Lower lobe of right lung (tissue), 2 donors: ENCODE results near the gene TMEM125. TPM values are rescaled to one million over a fixed set of nuclear protein-coding genes. Genes with fewer than 3 reads are reported as not detected.
A peak's percentile ranks its signal among the peaks of the same experiment; 100 is the strongest.

ENCODE experiments used
- ATAC-seq, 2 donors: fragments of 200-7000 bp; cut with Tn5 transposase; one replicate each; pipeline ENCODE4 v1.9.1; 2020 to 2022; ENCODE audit warnings: mild to moderate bottlenecking in 2 of 2, moderate library complexity in 2 of 2
- DNase-seq: peaks from one replicate; pipeline ENCODE4 v3.0.0-alpha.2; 2020
- H3K27ac ChIP-seq: fragments of 200-600 bp; one replicate; pipeline ENCODE4 v1.8.0; 2022
- H3K27me3 ChIP-seq: fragments of 200-600 bp; one replicate; pipeline ENCODE4 v1.8.0; 2022; ENCODE audit warnings: low read depth
- H3K36me3 ChIP-seq: fragments of 200-600 bp; one replicate; pipeline ENCODE4 v1.8.0; 2022; ENCODE audit warnings: mild to moderate bottlenecking
- H3K4me1 ChIP-seq: fragments of 200-600 bp; one replicate; pipeline ENCODE4 v1.8.0; 2022
- H3K4me3 ChIP-seq: fragments of 200-600 bp; one replicate; pipeline ENCODE4 v1.8.0; 2022; ENCODE audit warnings: mild to moderate bottlenecking
- H3K9me3 ChIP-seq: fragments of 200-600 bp; one replicate; pipeline ENCODE4 v1.8.0; 2022
- CTCF ChIP-seq: fragments of 200-600 bp; IDR thresholded peaks from one replicate; pipeline ENCODE4 v1.8.0; 2022; ENCODE audit warnings: antibody characterized with exemption, mild to moderate bottlenecking
- intact Hi-C: fragments of 100-400 bp; cut with DNase I; formaldehyde crosslinking; loops from one replicate; pipeline ENCODE4 v1.11.0; 2022
- total RNA-seq: library from RNA; stranded (reverse); fragmentation: NEBNext Ultra II Directional; extraction: Animal tissue kit (Norgen Biotek cat#: 25700); gene quantifications from one replicate; pipeline ENCODE4 v1.2.1, GENCODE V29; 2021
- donor health status: DM: no; HTN: yes; CAD: no; lungs with severe emphysema.

TMEM125 gene
- total RNA-seq, 1 donor from 2014 or later, result 197 TPM

- peaks cover 16% of the 10 kb centered on the region for H3K4me1 ChIP-seq
- no peak for ATAC-seq
- H3K27me3 ChIP-seq, result no peaks in the 10 kb centered on the region
- no peaks in the 10 kb centered on the region for H3K36me3 ChIP-seq
- no peak overlapping the region for H3K4me3 ChIP-seq
- TF ChIP-seq CTCF, result no peak
- H3K27ac ChIP-seq, result no peak overlapping the region
- no peak for DNase-seq
- no peaks in the 10 kb centered on the region for H3K9me3 ChIP-seq
- intact Hi-C loops, result loop anchor here (10.0 kb wide), 1 partner anchor 116 kb away; the partner anchor contains the start of gene CDC20
Measured at GRCh38 chr1:43238991-43239469, 30.8 kb upstream of the TMEM125 start.

- Histone ChIP-seq H3K4me1 (peaks cover 16% of the 10 kb centered on the region), H3K36me3 (no peaks in the 10 kb centered on the region), H3K27ac (no peak overlapping the region), H3K27me3 (no peaks in the 10 kb centered on the region), H3K4me3 (no peak overlapping the region), H3K9me3 (no peaks in the 10 kb centered on the region)
- no peak for TF ChIP-seq CTCF
- intact Hi-C loops, result loop anchor here (10.0 kb wide), 1 partner anchor 115 kb away; the partner anchor contains the start of gene CDC20
- ATAC-seq, result no peak
- DNase-seq, result no peak
Measured at GRCh38 chr1:43239484-43239883, 30.3 kb upstream of the TMEM125 start.

GRCh38 chr1:43241413-43241836 is 28.4 kb upstream of the TMEM125 start:
- Histone ChIP-seq H3K27ac (no peak overlapping the region), H3K27me3 (no peaks in the 10 kb centered on the region), H3K9me3 (no peaks in the 10 kb centered on the region), H3K36me3 (no peaks in the 10 kb centered on the region), H3K4me1 (peaks cover 16% of the 10 kb centered on the region), H3K4me3 (no peak overlapping the region)
- DNase-seq, result no peak
- intact Hi-C loops, result no loop called here
- no peak for TF ChIP-seq CTCF
- peak; percentile 31 to 55 for ATAC-seq

- ATAC-seq, result no peak
- H3K4me1 ChIP-seq, result peaks cover 7% of the 10 kb centered on the region
- no peak overlapping the region for H3K27ac ChIP-seq
- no peaks in the 10 kb centered on the region for H3K36me3 ChIP-seq
- no peak for DNase-seq
- TF ChIP-seq CTCF, result no peak
- no peaks in the 10 kb centered on the region for H3K9me3 ChIP-seq
- intact Hi-C loops, result no loop called here
- no peak overlapping the region for H3K4me3 ChIP-seq
- H3K27me3 ChIP-seq, result no peaks in the 10 kb centered on the region
Measured at GRCh38 chr1:43243299-43243698, 26.5 kb upstream of the TMEM125 start.

- Histone ChIP-seq H3K27me3 (no peaks in the 10 kb centered on the region), H3K9me3 (no peaks in the 10 kb centered on the region), H3K36me3 (no peaks in the 10 kb centered on the region), H3K4me3 (no peak overlapping the region), H3K4me1 (no peaks in the 10 kb centered on the region), H3K27ac (no peak overlapping the region)
- intact Hi-C loops, result no loop called here
- DNase-seq, result no peak
- no peak for TF ChIP-seq CTCF
- ATAC-seq, result no peak
Measured at GRCh38 chr1:43246466-43247213, 23.1 kb upstream of the TMEM125 start.
